ENCODE data around the gene CDK7.
"Not testable (repeated sequence)": the region's sequence is repeated elsewhere in the genome, so short reads cannot be mapped to it uniquely, and the experiment has no call there.

CDK7 gene

DNA sequence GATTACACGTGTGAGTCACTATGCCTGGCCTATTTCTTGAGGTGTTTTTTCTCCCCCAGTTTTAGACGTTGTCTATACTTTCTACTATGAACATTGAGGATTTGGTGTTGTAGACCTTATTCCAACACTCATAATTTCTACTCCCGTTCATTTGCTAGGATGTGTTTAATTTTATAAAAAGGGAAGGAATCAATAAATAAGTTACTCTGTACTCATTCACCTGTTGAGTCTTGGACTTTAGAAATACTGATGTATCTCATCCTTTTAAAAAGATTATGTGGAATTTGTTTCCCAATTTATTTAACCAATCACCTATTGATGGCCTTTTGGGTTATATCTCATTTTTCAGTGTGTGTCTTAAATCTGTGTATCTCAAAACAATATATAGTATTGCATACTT, 3.2 kb downstream of the CDK7 start:
- no peak for DNase-seq

- DNase-seq, result no peak
Measured at GRCh38 chr5:69238760-69239251, 4.1 kb downstream of the CDK7 start.

GRCh38 chr5:69242215-69242927, 7.7 kb downstream of the CDK7 start:
- DNase-seq, result no peak

DNA sequence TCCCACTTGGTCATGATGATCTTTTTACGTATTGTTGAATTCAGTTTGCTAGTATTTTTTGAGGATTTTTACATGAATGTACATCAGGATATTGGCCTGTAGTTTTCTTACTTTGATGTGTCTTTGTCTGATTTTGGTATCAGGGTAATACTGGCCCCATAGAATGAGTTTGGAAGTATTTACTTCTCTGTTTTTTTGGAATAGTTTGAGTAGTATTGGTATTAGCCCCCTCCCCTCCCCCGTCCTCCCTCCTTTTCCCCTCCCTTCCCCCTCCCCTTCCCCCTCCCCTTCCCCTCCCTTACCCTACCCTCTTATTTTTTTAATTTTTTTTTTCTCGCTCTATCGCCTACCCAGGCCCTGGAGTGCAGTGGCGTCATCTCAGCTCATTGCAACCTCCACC, 10.3 kb downstream of the CDK7 start:
- no peak for DNase-seq

DNA sequence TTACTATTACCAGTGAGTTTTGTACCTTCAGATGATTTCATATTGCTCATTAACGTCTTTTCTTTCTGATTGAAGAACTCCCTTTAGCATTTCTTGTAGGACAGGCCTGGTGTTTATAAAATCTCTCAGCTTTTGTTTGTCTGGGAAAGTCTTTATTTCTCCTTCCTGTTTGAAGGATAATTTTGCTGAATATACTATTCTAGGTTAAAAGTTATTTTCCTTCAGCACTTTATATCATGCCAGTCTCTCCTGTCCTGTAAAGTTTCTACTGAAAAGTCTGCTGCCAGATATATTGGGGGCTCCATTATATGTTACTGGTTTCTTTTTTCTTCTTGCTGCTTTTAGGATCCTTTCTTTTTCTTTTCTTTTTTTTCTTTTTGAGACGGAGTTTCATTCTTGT, 13.3 kb downstream of the CDK7 start:
- no peak for DNase-seq

DNA sequence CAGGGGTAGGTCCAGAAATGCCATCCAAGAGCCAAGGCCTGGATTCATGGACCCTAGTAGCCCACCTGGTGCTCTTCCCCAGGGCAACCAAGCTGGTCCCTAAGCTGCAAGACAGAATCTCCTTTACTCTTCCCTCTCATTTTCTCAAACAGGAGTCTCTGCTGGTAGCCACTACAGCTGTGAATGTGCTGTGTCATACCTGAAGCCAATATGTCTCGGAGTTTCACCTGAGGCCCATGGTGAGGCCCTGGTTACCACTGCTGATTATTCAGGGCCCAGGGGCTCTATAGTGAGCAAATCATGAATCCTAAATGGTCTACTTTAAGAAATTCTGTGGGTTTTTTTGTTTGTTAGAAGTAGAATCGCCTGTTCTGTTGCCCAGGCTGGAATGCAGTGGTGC, 15.9 kb downstream of the CDK7 start:
- no peak for DNase-seq

DNA sequence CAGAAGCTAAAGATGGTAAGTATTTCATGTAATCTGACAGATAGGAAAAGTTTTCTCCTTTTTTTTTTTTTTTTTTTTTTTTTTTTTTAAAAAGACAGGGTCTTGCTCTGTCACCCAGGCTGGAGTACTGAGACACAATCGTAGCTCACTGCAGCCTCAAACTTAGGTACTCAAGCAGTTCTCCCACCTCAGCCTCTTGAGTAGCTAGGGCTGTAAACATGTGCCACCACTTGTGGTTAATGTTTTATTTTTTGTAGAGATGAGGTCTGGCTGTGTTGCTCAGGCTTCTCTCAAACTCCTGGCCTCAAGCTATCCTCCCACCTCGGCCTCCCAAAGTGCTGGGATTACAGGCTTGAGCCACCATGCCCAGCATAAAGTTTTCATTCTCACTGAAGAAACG, 17.8 kb downstream of the CDK7 start:
- DNase-seq, result no peak

- not testable (repeated sequence) for DNase-seq
Measured at GRCh38 chr5:69255940-69256339, 21.3 kb downstream of the CDK7 start.

DNA sequence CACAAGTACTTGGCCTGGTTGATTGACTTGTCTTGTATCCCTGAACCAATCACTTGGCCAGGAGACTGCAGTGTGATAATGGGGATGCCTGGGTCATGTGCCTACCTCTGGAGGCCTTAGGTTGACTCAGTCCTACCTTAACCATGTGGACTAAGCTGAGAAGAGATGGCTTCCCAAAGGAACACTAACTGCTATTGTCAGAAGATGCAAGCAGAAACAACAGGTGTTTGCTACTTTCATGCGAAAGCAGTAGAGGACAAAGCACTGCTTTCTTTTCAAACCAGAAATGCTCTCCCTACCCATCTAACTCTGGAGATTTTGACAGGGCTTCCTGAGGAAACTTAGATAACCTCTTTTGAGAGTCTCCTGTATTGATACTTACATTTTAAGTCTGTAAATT, 22.9 kb downstream of the CDK7 start:
- DNase-seq, result no peak

- DNase-seq, result no peak
Measured at GRCh38 chr5:69261034-69261433, 26.3 kb downstream of the CDK7 start.

GRCh38 chr5:69265931-69266330, 31.2 kb downstream of the CDK7 start:
- no peak for DNase-seq

DNA sequence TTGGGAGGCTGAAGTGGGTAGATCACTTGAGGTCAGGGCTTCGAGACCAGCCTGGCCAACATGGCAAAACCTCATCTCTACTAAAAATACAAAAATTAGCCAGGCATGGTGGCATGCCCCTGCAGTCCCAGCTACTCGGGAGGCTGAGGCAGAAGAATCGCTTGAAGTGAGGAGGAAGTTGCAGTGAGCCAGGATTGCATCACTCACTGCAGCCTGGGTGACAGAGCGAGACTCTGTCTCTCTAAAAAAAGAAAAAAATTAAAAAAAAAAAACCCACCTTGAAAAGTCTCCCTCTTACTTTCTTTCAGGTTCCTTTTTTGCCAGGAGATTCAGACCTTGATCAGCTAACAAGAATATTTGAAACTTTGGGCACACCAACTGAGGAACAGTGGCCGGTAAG, 34.2 kb downstream of the CDK7 start:
- DNase-seq, result no peak

DNA sequence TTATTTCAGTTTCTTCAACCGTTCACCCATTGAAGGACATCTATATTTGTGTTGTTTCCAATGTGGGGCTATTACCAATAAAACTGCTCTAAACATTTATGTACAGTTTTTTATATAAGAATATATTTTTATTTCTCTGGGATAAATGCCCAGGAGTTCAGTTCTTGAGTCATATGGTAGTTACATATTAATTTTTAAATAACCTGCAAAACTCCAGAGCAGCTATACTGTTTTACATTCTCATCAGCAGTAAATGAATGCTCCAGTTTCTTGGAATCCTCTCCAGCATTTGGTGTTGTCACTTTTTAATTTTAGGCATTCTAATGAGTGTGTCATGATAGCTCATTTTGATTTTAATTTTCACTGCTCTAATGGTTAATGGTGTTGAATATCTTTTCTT, 36.2 kb downstream of the CDK7 start:
- DNase-seq, result no peak

GRCh38 chr5:69271376-69271775, 36.7 kb downstream of the CDK7 start:
- DNase-seq, result no peak

GRCh38 chr5:69275563-69275962, 40.9 kb downstream of the CDK7 start:
- DNase-seq, result no peak

- DNase-seq, result no peak
Measured at GRCh38 chr5:69276422-69277174, 41.9 kb downstream of the CDK7 start.

DNA sequence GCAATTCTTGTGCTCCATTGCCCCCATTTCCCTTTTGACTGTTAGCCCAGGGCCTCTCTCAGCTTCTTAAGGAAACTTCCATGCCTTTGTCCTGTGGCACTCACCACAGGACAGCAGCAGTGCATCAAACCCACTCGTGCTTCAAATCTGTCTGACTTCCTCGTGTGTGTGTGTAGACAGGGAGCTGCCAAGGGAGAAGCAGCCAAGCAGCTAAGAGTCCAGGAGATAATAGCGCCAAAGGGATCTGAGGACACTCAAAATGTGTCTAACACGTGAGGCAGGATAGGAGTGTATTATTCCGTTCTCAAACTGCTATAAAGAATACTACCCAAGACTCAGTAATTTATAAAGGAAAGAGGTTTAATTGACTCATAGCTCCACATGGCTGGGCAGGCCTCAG, 44.8 kb downstream of the CDK7 start:
- no peak for DNase-seq

GRCh38 chr5:69281114-69281513, 46.4 kb downstream of the CDK7 start:
- no peak for DNase-seq

GRCh38 chr5:69284203-69284602, 49.5 kb downstream of the CDK7 start:
- no peak for DNase-seq

DNA sequence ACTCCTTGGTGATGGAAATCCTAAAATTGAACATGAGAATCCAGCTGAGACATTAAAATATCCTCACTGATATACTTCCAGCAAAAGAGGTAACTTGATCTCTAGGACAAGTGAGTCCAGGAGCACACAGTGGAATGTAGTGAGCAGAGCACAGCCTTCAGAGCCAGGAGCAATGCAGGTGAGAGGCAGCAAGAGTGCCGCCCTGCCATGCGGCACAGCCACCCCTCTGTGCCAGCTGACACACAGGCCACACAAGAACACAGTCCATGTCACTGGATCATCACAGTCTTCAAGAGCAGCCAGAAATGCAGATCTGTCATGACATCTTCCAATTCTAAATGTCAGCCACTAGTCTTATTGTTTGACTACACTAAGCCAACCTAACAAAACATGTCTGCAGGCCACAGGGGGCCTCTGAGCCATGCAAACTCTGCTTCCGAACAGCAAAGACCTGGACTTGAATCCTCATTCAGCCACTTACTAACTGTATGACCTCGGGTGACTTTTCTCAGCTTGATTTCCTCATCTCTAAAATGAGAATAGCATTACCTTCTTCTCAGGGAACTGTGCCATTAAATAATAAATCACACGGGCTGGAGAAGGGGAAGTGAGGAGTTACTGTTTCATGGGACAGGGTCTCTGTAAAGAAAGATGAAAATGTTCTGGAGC, 50.9 kb downstream of the CDK7 start:
- DNase-seq, result no peak

GRCh38 chr5:69288069-69288468, 53.4 kb downstream of the CDK7 start:
- DNase-seq, result no peak

- DNase-seq, result no peak
Measured at GRCh38 chr5:69288688-69289087, 54.0 kb downstream of the CDK7 start.

DNA sequence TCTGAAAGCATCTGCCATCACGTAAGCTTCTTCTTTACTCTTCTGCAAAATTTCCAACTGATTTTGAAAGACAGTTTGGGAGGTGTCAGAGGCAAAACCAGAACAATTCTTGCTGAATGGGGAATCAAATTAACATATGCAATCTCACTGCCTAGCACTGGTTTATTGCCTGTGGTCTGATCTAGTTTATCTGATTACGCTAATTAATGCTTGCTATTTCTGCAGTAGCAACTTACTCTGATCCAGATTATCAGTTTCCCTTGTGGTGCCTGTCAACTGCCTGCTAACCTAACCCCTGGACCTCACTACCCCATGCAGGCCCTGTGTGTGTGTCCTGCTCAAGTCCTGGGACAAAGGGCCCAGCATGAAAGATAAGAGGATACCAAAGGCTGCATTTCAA, 57.6 kb downstream of the CDK7 start:
- DNase-seq, result no peak

GRCh38 chr5:69293882-69294281, 59.2 kb downstream of the CDK7 start:
- DNase-seq, result no peak
